Fibroblast of lung (primary cell): ENCODE results near the gene ST6GALNAC1. TPM values are rescaled to one million over a fixed set of nuclear protein-coding genes. Genes with fewer than 3 reads are reported as not detected.

ENCODE experiments used
- DNase-seq, 2 donors: peaks; one replicate each; pipeline versions ENCODE4 v3.0.0 to v3.0.0-alpha.2; 2010; ENCODE audit warnings: low read depth in 2 of 2
- H2AFZ ChIP-seq: 2 replicates; pipeline ENCODE4 v1.5.1; 2012; ENCODE audit warnings: low read length, control low read depth, inconsistent platforms
- H3K27ac ChIP-seq: 2 replicates; pipeline ENCODE4 v1.5.1; 2011; ENCODE audit warnings: low read length, control low read depth; ENCODE audit not compliant: insufficient read depth
- H3K27me3 ChIP-seq: 2 replicates; pipeline ENCODE4 v1.5.1; 2011; ENCODE audit warnings: mild to moderate bottlenecking, low read length; ENCODE audit not compliant: control insufficient read depth, insufficient read depth
- H3K36me3 ChIP-seq: 2 replicates; pipeline ENCODE4 v1.5.1; 2011; ENCODE audit warnings: low read length; ENCODE audit not compliant: control insufficient read depth, insufficient read depth
- H3K4me1 ChIP-seq: 2 replicates; pipeline ENCODE4 v1.5.1; 2011; ENCODE audit warnings: low read length; ENCODE audit not compliant: control insufficient read depth, insufficient read depth; ENCODE audit errors: extremely low read depth
- H3K4me2 ChIP-seq: 2 replicates; pipeline ENCODE4 v1.5.1; 2011; ENCODE audit warnings: low read length, control low read depth; ENCODE audit not compliant: insufficient read depth; ENCODE audit errors: extremely low read depth
- H3K4me3 ChIP-seq, 4 experiments: fragments of 200-600 bp in 1 of 4; sonication (generic) in 1 of 4; replicated peaks in 1 of 4; 2 replicates each; pipeline ENCODE4 v1.5.1; 2011 to 2016; ENCODE audit warnings: low read length in 4 of 4, low read depth in 3 of 4, mild to moderate bottlenecking in 3 of 4, control low read depth in 2 of 4, inconsistent platforms in 1 of 4, mixed read lengths in 1 of 4; ENCODE audit not compliant: insufficient read depth in 1 of 4; ENCODE audit errors: control extremely low read depth in 1 of 4
- H3K79me2 ChIP-seq: 2 replicates; pipeline ENCODE4 v1.5.1; 2012; ENCODE audit warnings: mild to moderate bottlenecking, low read length, inconsistent platforms; ENCODE audit not compliant: control insufficient read depth, insufficient read depth
- H3K9ac ChIP-seq: 2 replicates; pipeline ENCODE4 v1.5.1; 2011; ENCODE audit warnings: mild to moderate bottlenecking, low read length, control low read depth; ENCODE audit not compliant: insufficient read depth
- H3K9me3 ChIP-seq: 2 replicates; pipeline ENCODE4 v1.5.1; 2012; ENCODE audit warnings: low read depth, low read length; ENCODE audit not compliant: control insufficient read depth, insufficient read depth
- H4K20me1 ChIP-seq: 2 replicates; pipeline ENCODE4 v1.5.1; 2011; ENCODE audit warnings: low read length; ENCODE audit not compliant: control insufficient read depth, insufficient read depth; ENCODE audit errors: extremely low read depth
- EZH2 ChIP-seq: IDR thresholded peaks from 2 replicates; pipeline ENCODE4 v1.5.1; 2012; ENCODE audit warnings: low read length, control low read depth, mild to moderate bottlenecking; ENCODE audit errors: missing control alignments
- polyA plus RNA-seq, 2 donors: library from polyadenylated mRNA; depleted of rRNA in 1 of 2; stranded (reverse) in 1 of 2; unstranded in 1 of 2; fragments of >200 nt; gene quantifications; 2 replicates each; pipeline ENCODE4 v1.2.1, GENCODE V29; 2011 to 2012; ENCODE audit warnings: missing spikeins in 1 of 2
- total RNA-seq: library from RNA; depleted of rRNA; stranded (reverse); fragments of >200 nt; gene quantifications from 2 replicates; pipeline ENCODE4 v1.2.1, GENCODE V29; 2014
- TF ChIP-seq, protein P1 (sequence below), 2 donors: IDR thresholded peaks in 1 of 2; conservative IDR thresholded peaks in 1 of 2; 1 replicate in 1 of 2; 2 replicates in 1 of 2; pipeline ENCODE4 v1.5.1; 2011 to 2012; ENCODE audit warnings: low read length in 2 of 2, control low read depth in 1 of 2, inconsistent platforms in 1 of 2, low read depth in 1 of 2, mild to moderate bottlenecking in 1 of 2

The ST6GALNAC1 gene
- total and polyA plus RNA-seq, 2 donors (not counting 1 experiment from before 2014, with no cell fraction given), result not detected

DNA sequence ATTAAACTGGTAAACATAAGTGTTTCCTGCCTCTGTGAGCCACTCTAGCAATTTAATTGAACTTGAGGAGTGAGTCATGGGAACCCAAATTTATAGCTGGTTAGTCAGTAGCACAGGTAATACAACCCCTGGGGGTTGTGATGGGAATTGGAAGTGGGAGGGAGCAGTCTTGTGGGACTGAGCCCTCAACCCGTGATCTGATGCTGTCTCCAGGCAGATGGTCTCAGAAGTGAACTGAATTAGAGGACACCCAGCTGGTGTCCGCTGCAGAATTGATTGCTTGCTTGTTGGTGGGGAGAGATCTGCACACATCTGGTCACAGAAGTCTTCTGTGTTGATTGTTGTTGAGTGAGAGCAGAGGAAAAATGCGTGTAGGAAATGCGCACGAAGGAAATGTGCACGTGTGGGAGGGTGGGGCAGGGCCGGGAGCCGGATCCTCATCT lies 50.2 kb downstream of the ST6GALNAC1 start:
- no peak overlapping the region for H3K4me2 ChIP-seq
- DNase-seq, result no peak

DNA sequence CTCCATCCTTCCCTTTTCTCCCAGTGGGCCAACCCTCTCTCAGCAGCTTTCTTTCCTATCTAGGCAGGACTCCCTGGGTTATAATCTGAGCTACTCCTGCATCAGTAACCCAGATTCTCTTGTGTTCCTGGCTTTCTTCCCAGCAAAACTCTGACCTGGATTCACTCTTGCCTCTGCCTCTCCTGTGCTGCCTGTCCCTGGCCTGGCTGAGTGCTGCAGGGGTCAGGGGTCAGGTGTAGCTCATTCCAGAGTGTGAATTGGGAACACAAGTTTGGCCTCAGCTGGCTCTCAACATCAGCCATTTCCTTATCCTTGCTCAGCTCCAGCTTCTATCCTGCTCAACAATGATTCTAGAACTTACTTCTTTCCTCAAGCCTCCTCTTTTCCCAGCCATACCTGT lies 55.4 kb downstream of the ST6GALNAC1 start:
- TF ChIP-seq, protein P1, sequence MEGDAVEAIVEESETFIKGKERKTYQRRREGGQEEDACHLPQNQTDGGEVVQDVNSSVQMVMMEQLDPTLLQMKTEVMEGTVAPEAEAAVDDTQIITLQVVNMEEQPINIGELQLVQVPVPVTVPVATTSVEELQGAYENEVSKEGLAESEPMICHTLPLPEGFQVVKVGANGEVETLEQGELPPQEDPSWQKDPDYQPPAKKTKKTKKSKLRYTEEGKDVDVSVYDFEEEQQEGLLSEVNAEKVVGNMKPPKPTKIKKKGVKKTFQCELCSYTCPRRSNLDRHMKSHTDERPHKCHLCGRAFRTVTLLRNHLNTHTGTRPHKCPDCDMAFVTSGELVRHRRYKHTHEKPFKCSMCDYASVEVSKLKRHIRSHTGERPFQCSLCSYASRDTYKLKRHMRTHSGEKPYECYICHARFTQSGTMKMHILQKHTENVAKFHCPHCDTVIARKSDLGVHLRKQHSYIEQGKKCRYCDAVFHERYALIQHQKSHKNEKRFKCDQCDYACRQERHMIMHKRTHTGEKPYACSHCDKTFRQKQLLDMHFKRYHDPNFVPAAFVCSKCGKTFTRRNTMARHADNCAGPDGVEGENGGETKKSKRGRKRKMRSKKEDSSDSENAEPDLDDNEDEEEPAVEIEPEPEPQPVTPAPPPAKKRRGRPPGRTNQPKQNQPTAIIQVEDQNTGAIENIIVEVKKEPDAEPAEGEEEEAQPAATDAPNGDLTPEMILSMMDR (conservative IDR thresholded peaks at IDR 0.05 in 1 of 2, IDR thresholded peaks at IDR 0.05 in 1 of 2; ENCODE audit: low read depth in 1 of 2, low read length in 2 of 2), result no peak
- no peak for TF ChIP-seq EZH2
- no peak for DNase-seq
- no peaks in the 10 kb centered on the region for H3K9me3 ChIP-seq
- peaks cover 20% of the 10 kb centered on the region for H3K27me3 ChIP-seq
- no peak overlapping the region for H3K4me2 ChIP-seq
- H3K79me2 ChIP-seq, result no peaks in the 10 kb centered on the region
- peaks cover 2% of the 10 kb centered on the region for H3K4me1 ChIP-seq
- no peak overlapping the region for H3K4me3 ChIP-seq
- no peak overlapping the region for H3K27ac ChIP-seq
- H3K36me3 ChIP-seq, result no peaks in the 10 kb centered on the region
- H3K9ac ChIP-seq, result no peak overlapping the region
- H2AFZ ChIP-seq, result no peak overlapping the region
- no peaks in the 10 kb centered on the region for H4K20me1 ChIP-seq

More for the DNA sequence above, 50.2 kb downstream of the ST6GALNAC1 start:
- Histone ChIP-seq H3K4me3 (no peak overlapping the region), H3K4me1 (no peaks in the 10 kb centered on the region), H3K79me2 (no peaks in the 10 kb centered on the region), H3K9me3 (no peaks in the 10 kb centered on the region), H4K20me1 (no peaks in the 10 kb centered on the region), H3K27ac (no peak overlapping the region), H3K36me3 (no peaks in the 10 kb centered on the region), H2AFZ (no peak overlapping the region), H3K27me3 (no peaks in the 10 kb centered on the region), H3K9ac (no peak overlapping the region)
- TF ChIP-seq EZH2, result no peak
- TF ChIP-seq, protein P1 (conservative IDR thresholded peaks at IDR 0.05 in 1 of 2, IDR thresholded peaks at IDR 0.05 in 1 of 2; ENCODE audit: low read depth in 1 of 2, low read length in 2 of 2), result no peak

DNA sequence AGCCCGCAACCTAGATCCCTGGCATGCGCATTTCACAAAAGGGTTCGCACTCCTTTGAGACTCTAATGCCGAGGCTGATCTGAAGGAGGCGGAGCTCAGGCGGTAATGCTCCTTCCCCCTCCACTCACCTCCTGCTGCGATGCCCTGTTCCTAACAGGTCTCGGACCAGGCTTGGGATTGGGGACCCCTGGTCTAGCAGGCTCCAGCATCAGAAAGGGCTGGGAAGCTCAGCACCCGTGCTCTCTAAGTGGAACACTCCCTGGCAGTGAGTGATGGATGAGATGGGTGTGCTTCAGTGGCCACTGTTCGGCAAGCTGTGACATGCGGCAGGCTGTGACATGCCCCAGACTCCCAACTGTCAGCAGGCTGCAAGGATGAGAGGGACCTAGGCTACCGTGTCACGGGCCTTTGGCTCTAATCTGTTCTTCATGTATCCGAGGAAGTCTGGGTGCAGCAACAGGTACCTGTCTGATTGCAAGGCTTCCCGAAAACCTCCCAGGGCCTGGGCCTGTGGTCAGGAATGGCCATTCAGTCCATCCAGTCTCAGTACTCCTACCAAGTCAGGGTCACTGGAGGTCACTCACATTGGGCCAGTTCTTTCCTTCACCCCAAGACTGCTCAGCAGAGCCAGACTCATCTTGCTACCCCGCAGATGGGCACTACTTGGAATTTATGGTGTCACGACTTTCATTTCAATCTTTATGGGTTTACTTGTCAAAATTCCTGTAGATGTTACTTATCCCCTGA lies 56.6 kb downstream of the ST6GALNAC1 start:
- Histone ChIP-seq H3K4me2 (no peak overlapping the region), H4K20me1 (no peaks in the 10 kb centered on the region), H3K27ac (no peak overlapping the region), H3K9me3 (no peaks in the 10 kb centered on the region), H3K79me2 (no peaks in the 10 kb centered on the region), H3K27me3 (peaks cover 20% of the 10 kb centered on the region), H2AFZ (no peak overlapping the region), H3K4me3 (no peak overlapping the region), H3K9ac (no peak overlapping the region), H3K36me3 (no peaks in the 10 kb centered on the region), H3K4me1 (peaks cover 2% of the 10 kb centered on the region)
- no peak for DNase-seq
- TF ChIP-seq, protein P1 (conservative IDR thresholded peaks at IDR 0.05 in 1 of 2, IDR thresholded peaks at IDR 0.05 in 1 of 2; ENCODE audit: low read depth in 1 of 2, low read length in 2 of 2), result no peak
- TF ChIP-seq EZH2, result peak; percentile 84
